ENCODE measurements around the gene RFESD. TPM values are rescaled to one million over a fixed set of nuclear protein-coding genes. Genes with fewer than 3 reads are reported as not detected.

Gene RFESD
- total and polyA plus RNA-seq, 2 of the 13 experiments (the other 11 are each of a cell fraction or from before 2014, with no cell fraction given) = 1.1 to 2.2 TPM

DNA sequence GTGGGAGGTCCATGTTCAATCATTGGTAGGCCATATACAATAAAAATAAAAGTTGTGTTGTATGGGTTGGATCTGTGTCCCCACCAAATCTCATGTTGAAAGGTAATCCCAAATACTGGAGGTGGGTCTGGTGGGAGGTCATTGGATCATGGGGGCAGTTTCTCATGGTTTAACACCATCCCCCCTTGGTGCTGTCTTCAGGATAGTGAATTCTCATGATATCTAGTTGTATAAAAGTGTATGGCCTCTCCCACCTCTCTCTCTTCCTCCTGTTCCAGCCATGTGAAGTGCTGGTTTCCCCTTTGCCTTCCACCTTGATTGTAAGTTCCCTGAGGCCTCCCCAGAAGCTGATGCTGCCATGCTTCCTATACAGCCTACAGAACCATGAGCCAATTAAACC lies 21.1 kb downstream of the RFESD start:
- intact Hi-C loops (cut with micrococcal nuclease; ENCODE audit: unreplicated experiment) = no loop called here
- H2AFZ ChIP-seq (ENCODE audit: low read length) = no peak overlapping the region
- DNase-seq (ENCODE audit: low spot score) = no peak
- H3K27ac ChIP-seq (ENCODE audit: extremely low read length, insufficient read depth, low read length) = no peak overlapping the region
- no peak for TF ChIP-seq SP2 (CRISPR knock-in tag; IDR thresholded peaks at IDR 0.05)
- no peak for TF ChIP-seq ZNF263 (CRISPR knock-in tag; IDR thresholded peaks at IDR 0.05)
- no peak for TF ChIP-seq MIER3 (CRISPR knock-in tag; IDR thresholded peaks at IDR 0.05; ENCODE audit: borderline replicate concordance)
- TF ChIP-seq, protein P1, sequence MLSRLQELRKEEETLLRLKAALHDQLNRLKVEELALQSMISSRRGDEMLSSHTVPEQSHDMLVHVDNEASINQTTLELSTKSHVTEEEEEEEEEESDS (CRISPR knock-in tag; IDR thresholded peaks at IDR 0.05; ENCODE audit: borderline replicate concordance) = no peak
- TF ChIP-seq FOSL2 (CRISPR knock-in tag; IDR thresholded peaks at IDR 0.05) = no peak
- TF ChIP-seq, protein P2, sequence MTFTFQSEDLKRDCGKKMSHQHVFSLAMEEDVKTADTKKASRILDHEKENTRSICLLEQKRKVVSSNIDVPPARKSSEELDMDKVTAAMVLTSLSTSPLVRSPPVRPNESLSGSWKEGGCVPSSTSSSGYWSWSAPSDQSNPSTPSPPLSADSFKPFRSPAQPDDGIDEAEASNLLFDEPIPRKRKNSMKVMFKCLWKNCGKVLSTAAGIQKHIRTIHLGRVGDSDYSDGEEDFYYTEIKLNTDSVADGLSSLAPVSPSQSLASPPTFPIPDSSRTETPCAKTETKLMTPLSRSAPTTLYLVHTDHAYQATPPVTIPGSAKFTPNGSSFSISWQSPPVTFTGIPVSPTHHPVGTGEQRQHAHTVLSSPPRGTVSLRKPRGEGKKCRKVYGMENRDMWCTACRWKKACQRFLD (CRISPR knock-in tag; IDR thresholded peaks at IDR 0.05; ENCODE audit: borderline replicate concordance) = no peak
- no peak for TF ChIP-seq AHR (CRISPR knock-in tag; IDR thresholded peaks at IDR 0.05)
- no peak for TF ChIP-seq PRMT3 (CRISPR knock-in tag; IDR thresholded peaks at IDR 0.05; ENCODE audit: borderline replicate concordance, low read depth)
- no peak for TF ChIP-seq MTA1 (CRISPR knock-in tag; IDR thresholded peaks at IDR 0.05; ENCODE audit: borderline replicate concordance)
- no peaks in the 10 kb centered on the region for H4K20me1 ChIP-seq (ENCODE audit: insufficient read depth, low read length)
- FAIRE-seq = no peak
- H3K36me3 ChIP-seq (replicated peaks in 1 of 2; ENCODE audit: control insufficient read depth in 1 of 2, insufficient read depth in 2 of 2, low read length in 2 of 2) = no peaks in the 10 kb centered on the region
- H3K27me3 ChIP-seq (ENCODE audit: control insufficient read depth in 1 of 2, insufficient read depth in 2 of 2, low read length in 2 of 2) = no peaks in the 10 kb centered on the region
- in situ Hi-C loops (cut with HindIII; ENCODE audit: extremely low pct_ligation_motif_present, low pct_unique_long_range_greater_than_20kb) = no loop called here
- ChIA-PET POLR2A (interaction anchor here (1.0 kb wide), 1 partner anchor 21 kb away, joined by 3 read pairs; the partner anchor contains the start of gene RFESD), CTCF (ENCODE audit: low intra/inter-chr PET ratio, low total read pairs) (no interaction called here)
- ATAC-seq = no peak
- no peaks in the 10 kb centered on the region for H3K9me3 ChIP-seq (ENCODE audit: low read length)
- H3K4me1 ChIP-seq (ENCODE audit: insufficient read depth, low read length) = peaks cover 34% of the 10 kb centered on the region
- no TSS peak for BruUV-seq (replicated peaks)
- H3K9ac ChIP-seq (ENCODE audit: insufficient read depth, low read depth, low read length) = no peak overlapping the region
- H3K4me3 ChIP-seq (replicated peaks in 1 of 3; ENCODE audit: insufficient read depth in 1 of 3, low read depth in 2 of 3, low read length in 3 of 3) = no peak overlapping the region
- no peaks in the 10 kb centered on the region for H3K79me2 ChIP-seq (ENCODE audit: insufficient read depth, low read length)
- no peak overlapping the region for H3K4me2 ChIP-seq (ENCODE audit: low read depth, low read length)

DNA sequence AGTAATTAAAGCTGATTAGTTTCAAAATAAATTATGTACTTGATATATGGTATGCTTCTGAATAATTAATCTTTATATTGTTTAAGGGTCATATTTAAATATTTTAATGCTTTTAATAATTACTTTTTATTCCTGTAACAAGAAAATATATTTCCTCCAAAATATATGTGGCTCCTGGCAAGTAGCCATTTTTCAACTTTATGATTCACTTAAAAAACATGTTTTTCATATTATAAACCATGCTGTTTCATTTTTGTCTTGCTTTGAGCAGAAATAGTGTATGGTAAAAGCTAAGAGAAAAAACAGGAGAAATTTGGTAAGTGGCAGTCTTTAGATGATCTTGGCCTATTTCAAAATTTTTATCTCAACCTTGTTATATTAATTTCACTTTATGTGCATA lies 21.6 kb downstream of the RFESD start:
- no peak overlapping the region for H3K4me3 ChIP-seq (replicated peaks in 1 of 3; ENCODE audit: insufficient read depth in 1 of 3, low read depth in 2 of 3, low read length in 3 of 3)
- no peaks in the 10 kb centered on the region for H3K79me2 ChIP-seq (ENCODE audit: insufficient read depth, low read length)
- H4K20me1 ChIP-seq (ENCODE audit: insufficient read depth, low read length) = no peaks in the 10 kb centered on the region
- CTCF ChIA-PET (ENCODE audit: low intra/inter-chr PET ratio, low total read pairs) = no interaction called here
- H3K36me3 ChIP-seq (replicated peaks in 1 of 2; ENCODE audit: control insufficient read depth in 1 of 2, insufficient read depth in 2 of 2, low read length in 2 of 2) = no peaks in the 10 kb centered on the region
- H3K9ac ChIP-seq (ENCODE audit: insufficient read depth, low read depth, low read length) = no peak overlapping the region
- no peak overlapping the region for H3K27ac ChIP-seq (ENCODE audit: extremely low read length, insufficient read depth, low read length)
- in situ Hi-C loops (cut with HindIII; ENCODE audit: extremely low pct_ligation_motif_present, low pct_unique_long_range_greater_than_20kb) = no loop called here
- FAIRE-seq = no peak
- no peak for ATAC-seq
- no peak overlapping the region for H3K4me2 ChIP-seq (ENCODE audit: low read depth, low read length)
- peaks cover 39% of the 10 kb centered on the region for H3K4me1 ChIP-seq (ENCODE audit: insufficient read depth, low read length)
- no TSS peak for BruUV-seq (replicated peaks)
- H2AFZ ChIP-seq (ENCODE audit: low read length) = no peak overlapping the region
- no peaks in the 10 kb centered on the region for H3K9me3 ChIP-seq (ENCODE audit: low read length)
- POLR2A ChIA-PET = no interaction called here
- intact Hi-C loops (cut with micrococcal nuclease; ENCODE audit: unreplicated experiment) = no loop called here
- no peak for DNase-seq (ENCODE audit: low spot score)
- no peaks in the 10 kb centered on the region for H3K27me3 ChIP-seq (ENCODE audit: control insufficient read depth in 1 of 2, insufficient read depth in 2 of 2, low read length in 2 of 2)
- TF ChIP-seq ZNF430 (CRISPR knock-in tag; IDR thresholded peaks at IDR 0.05) = no peak
- TF ChIP-seq ZNF768 (CRISPR knock-in tag; IDR thresholded peaks at IDR 0.05) = no peak
- no peak for TF ChIP-seq CCDC6 (CRISPR knock-in tag; IDR thresholded peaks at IDR 0.05)
- TF ChIP-seq, protein P3, sequence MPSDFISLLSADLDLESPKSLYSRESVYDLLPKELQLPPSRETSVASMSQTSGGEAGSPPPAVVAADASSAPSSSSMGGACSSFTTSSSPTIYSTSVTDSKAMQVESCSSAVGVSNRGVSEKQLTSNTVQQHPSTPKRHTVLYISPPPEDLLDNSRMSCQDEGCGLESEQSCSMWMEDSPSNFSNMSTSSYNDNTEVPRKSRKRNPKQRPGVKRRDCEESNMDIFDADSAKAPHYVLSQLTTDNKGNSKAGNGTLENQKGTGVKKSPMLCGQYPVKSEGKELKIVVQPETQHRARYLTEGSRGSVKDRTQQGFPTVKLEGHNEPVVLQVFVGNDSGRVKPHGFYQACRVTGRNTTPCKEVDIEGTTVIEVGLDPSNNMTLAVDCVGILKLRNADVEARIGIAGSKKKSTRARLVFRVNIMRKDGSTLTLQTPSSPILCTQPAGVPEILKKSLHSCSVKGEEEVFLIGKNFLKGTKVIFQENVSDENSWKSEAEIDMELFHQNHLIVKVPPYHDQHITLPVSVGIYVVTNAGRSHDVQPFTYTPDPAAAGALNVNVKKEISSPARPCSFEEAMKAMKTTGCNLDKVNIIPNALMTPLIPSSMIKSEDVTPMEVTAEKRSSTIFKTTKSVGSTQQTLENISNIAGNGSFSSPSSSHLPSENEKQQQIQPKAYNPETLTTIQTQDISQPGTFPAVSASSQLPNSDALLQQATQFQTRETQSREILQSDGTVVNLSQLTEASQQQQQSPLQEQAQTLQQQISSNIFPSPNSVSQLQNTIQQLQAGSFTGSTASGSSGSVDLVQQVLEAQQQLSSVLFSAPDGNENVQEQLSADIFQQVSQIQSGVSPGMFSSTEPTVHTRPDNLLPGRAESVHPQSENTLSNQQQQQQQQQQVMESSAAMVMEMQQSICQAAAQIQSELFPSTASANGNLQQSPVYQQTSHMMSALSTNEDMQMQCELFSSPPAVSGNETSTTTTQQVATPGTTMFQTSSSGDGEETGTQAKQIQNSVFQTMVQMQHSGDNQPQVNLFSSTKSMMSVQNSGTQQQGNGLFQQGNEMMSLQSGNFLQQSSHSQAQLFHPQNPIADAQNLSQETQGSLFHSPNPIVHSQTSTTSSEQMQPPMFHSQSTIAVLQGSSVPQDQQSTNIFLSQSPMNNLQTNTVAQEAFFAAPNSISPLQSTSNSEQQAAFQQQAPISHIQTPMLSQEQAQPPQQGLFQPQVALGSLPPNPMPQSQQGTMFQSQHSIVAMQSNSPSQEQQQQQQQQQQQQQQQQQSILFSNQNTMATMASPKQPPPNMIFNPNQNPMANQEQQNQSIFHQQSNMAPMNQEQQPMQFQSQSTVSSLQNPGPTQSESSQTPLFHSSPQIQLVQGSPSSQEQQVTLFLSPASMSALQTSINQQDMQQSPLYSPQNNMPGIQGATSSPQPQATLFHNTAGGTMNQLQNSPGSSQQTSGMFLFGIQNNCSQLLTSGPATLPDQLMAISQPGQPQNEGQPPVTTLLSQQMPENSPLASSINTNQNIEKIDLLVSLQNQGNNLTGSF (CRISPR knock-in tag; IDR thresholded peaks at IDR 0.05) = no peak
- TF ChIP-seq ZNF569 (CRISPR knock-in tag; IDR thresholded peaks at IDR 0.05; ENCODE audit: borderline replicate concordance) = no peak
